Gastrocnemius medialis (tissue), 4 donors: Measurements from ENCODE around the gene KCNV2. TPM values are rescaled to one million over a fixed set of nuclear protein-coding genes. Genes with fewer than 3 reads are reported as not detected.

ENCODE experiments used
- ATAC-seq, 2 donors: fragments of 150-250 bp; one replicate each; pipeline ENCODE4 v1.9.1; 2016
- DNase-seq, 2 donors: peaks; one replicate each; pipeline ENCODE4 v3.0.0-alpha.2; 2019
- H3K27ac ChIP-seq, 4 donors: fragments of 200-600 bp; sonication (generic); 1 replicate in 1 of 4; 2 replicates in 3 of 4; pipeline ENCODE4 v1.5.1; 2016 to 2018; ENCODE audit warnings: mild to moderate bottlenecking in 2 of 4, moderate library complexity in 1 of 4
- H3K27me3 ChIP-seq, 3 donors: fragments of 200-600 bp; sonication (generic) in 2 of 3; 1 replicate in 1 of 3; 2 replicates in 2 of 3; pipeline versions ENCODE4 v1.5.1 to v1.6.0; 2016 to 2019; ENCODE audit warnings: mild to moderate bottlenecking in 1 of 3, moderate library complexity in 1 of 3
- H3K36me3 ChIP-seq, 2 donors: fragments of 200-600 bp; sonication (generic) in 1 of 2; one replicate each; pipeline ENCODE4 v1.5.1; 2017 to 2018
- H3K4me1 ChIP-seq, 2 donors: fragments of 200-600 bp; sonication (generic) in 1 of 2; one replicate each; pipeline ENCODE4 v1.5.1; 2016 to 2017; ENCODE audit warnings: mild to moderate bottlenecking in 2 of 2
- H3K4me3 ChIP-seq, 4 donors: fragments of 200-600 bp; sonication (generic) in 3 of 4; 1 replicate in 1 of 4; 2 replicates in 3 of 4; pipeline ENCODE4 v1.5.1; 2016 to 2019; ENCODE audit warnings: mild to moderate bottlenecking in 2 of 4
- H3K9me3 ChIP-seq, 3 donors: fragments of 200-600 bp; sonication (generic) in 2 of 3; 1 replicate in 1 of 3; 2 replicates in 2 of 3; pipeline ENCODE4 v1.5.1; 2016 to 2019
- CTCF ChIP-seq, 5 experiments: fragments of 450-650 bp in 3 of 5; fragments of 200-600 bp in 2 of 5; sonication (generic) in 2 of 5; IDR thresholded peaks in 4 of 5; conservative IDR thresholded peaks in 1 of 5; 1 replicate in 4 of 5; 2 replicates in 1 of 5; pipeline ENCODE4 v1.5.1; 2016 to 2019; ENCODE audit warnings: antibody characterized with exemption in 5 of 5, mild to moderate bottlenecking in 3 of 5, moderate library complexity in 3 of 5
- POLR2A ChIP-seq, 2 donors: fragments of 450-650 bp; IDR thresholded peaks; one replicate each; pipeline ENCODE4 v1.6.1; 2017; ENCODE audit warnings: antibody characterized with exemption in 2 of 2, mild to moderate bottlenecking in 2 of 2, moderate library complexity in 2 of 2
- in situ Hi-C, 4 donors: fragments of 200-750 bp; cut with MboI; loops; one replicate each; pipeline versions ENCODE4 v1.15.0 to v1.8.0; 2017; ENCODE audit warnings: low sequenced_read_pairs in 4 of 4
- intact Hi-C: fragments of 100-400 bp; cut with DNase I; formaldehyde crosslinking; loops from one replicate; pipeline ENCODE4 v1.15.1; 2023; ENCODE audit warnings: low total_unique reads
- total RNA-seq, 4 donors: library from RNA; depleted of rRNA; stranded (reverse); fragments of >200 nt; gene quantifications; one replicate each; pipeline versions ENCODE4 v1.1.0 to v1.2.3, GENCODE V29; 2016

Gene KCNV2
- total RNA-seq, 4 donors from 2014 or later: not detected

DNA sequence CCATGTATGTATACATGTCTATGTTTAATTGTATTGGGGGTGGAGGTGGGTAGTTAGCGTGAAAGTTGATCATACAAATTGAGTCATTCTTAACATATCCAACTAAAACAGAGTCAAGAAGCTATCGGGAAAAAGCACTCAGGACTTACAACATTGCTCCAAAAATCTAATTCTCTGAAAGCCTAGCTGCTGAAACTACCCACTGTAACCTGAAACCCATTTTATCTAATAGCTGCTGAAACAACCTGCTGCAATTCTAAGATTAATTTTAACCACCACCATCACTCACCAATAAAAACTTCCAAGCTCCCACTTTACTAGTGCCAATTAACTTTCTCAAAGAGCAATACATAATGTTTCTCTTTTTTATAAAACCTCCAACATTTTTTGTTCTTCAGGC, 32.2 kb downstream of the KCNV2 start:
- TF ChIP-seq CTCF (IDR thresholded peaks at IDR 0.05 in 4 of 5, conservative IDR thresholded peaks at IDR 0.05 in 1 of 5) (no peak), POLR2A (IDR thresholded peaks at IDR 0.05) (no peak)
- DNase-seq: no peak
- Histone ChIP-seq H3K4me3 (no peak overlapping the region), H3K4me1 (no peaks in the 10 kb centered on the region), H3K27ac (no peak overlapping the region), H3K27me3 (no peaks in the 10 kb centered on the region), H3K36me3 (no peaks in the 10 kb centered on the region), H3K9me3 (no peaks in the 10 kb centered on the region)
- in situ Hi-C loops: loop anchor here in 2 of 4 donors (25.0 kb wide), 2 partner anchors 512 to 612 kb away; no protein-coding TSS in a partner anchor
- ATAC-seq: no peak
- intact Hi-C loops: no loop called here

GRCh38 chr9:2755285-2755684, 38.0 kb downstream of the KCNV2 start:
- ATAC-seq (no peak), DNase-seq (no peak)
- Histone ChIP-seq H3K36me3 (no peaks in the 10 kb centered on the region), H3K27me3 (no peaks in the 10 kb centered on the region), H3K9me3 (no peaks in the 10 kb centered on the region), H3K4me3 (no peak overlapping the region), H3K4me1 (peaks cover 0 to 11% of the 10 kb centered on the region in 2 donors), H3K27ac (no peak overlapping the region)
- intact Hi-C loops: no loop called here
- in situ Hi-C loops: no loop called here
- TF ChIP-seq POLR2A (IDR thresholded peaks at IDR 0.05) (no peak), CTCF (IDR thresholded peaks at IDR 0.05 in 4 of 5, conservative IDR thresholded peaks at IDR 0.05 in 1 of 5) (no peak)

GRCh38 chr9:2758162-2758897, 41.0 kb downstream of the KCNV2 start:
- no peak overlapping the region for H3K27ac ChIP-seq
- no peak overlapping the region for H3K4me3 ChIP-seq
- H3K36me3 ChIP-seq: no peaks in the 10 kb centered on the region
- no peaks in the 10 kb centered on the region for H3K27me3 ChIP-seq
- ATAC-seq: no peak
- TF ChIP-seq CTCF (IDR thresholded peaks at IDR 0.05 in 4 of 5, conservative IDR thresholded peaks at IDR 0.05 in 1 of 5) (no peak), POLR2A (IDR thresholded peaks at IDR 0.05) (no peak)
- in situ Hi-C loops (no loop called here), intact Hi-C loops (no loop called here)
- peaks cover 0 to 11% of the 10 kb centered on the region in 2 donors for H3K4me1 ChIP-seq
- DNase-seq: no peak
- H3K9me3 ChIP-seq: no peaks in the 10 kb centered on the region

DNA sequence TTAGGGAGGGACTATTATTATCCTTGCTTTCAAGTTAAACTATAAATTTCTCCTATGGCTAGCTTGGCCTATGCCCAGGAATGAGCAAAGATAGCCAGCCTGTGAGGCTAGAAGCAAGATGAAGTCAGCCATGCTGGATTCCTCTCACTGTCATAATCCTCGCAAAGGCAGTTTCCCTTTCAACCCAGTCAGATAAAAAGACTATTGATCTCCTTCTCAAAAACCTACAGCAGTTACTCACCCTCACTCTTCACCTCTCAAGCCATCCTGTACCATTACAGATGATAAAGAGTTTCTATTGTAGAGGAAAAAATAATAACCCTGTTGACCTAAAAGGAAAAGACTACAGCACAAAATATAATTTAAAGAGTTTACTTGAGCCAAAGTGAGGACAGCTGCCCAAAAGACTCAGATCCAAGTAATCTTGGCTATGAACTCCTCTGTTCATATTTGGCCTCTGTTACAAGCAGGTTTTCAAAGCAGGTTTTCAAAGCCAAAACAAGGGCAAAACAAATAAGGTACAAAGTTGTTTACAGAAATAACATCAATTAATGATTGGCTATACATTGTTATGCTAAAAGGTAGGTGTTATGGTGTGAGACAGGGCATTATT, 41.7 kb downstream of the KCNV2 start:
- TF ChIP-seq POLR2A (IDR thresholded peaks at IDR 0.05) (no peak), CTCF (IDR thresholded peaks at IDR 0.05 in 4 of 5, conservative IDR thresholded peaks at IDR 0.05 in 1 of 5) (no peak)
- intact Hi-C loops: no loop called here
- Histone ChIP-seq H3K27me3 (no peaks in the 10 kb centered on the region), H3K4me1 (peaks cover 0 to 11% of the 10 kb centered on the region in 2 donors), H3K4me3 (no peak overlapping the region), H3K36me3 (no peaks in the 10 kb centered on the region), H3K27ac (no peak overlapping the region), H3K9me3 (no peaks in the 10 kb centered on the region)
- ATAC-seq: no peak
- in situ Hi-C loops: no loop called here
- no peak for DNase-seq
